Kidney tubule cell (primary cell): ENCODE data around the gene SLC35B4.

Source experiments
- DNase-seq: peaks from one replicate; pipeline ENCODE4 v3.0.0-alpha.2; 2018; ENCODE audit warnings: low spot score

The SLC35B4 gene

GRCh38 chr7:134290286-134290685 lies 26.4 kb downstream of the SLC35B4 start:
- DNase-seq: peak; percentile 49

- no peak for DNase-seq
Measured at GRCh38 chr7:134289841-134290240, 26.9 kb downstream of the SLC35B4 start.

GRCh38 chr7:134289423-134289822 lies 27.3 kb downstream of the SLC35B4 start:
- DNase-seq: no peak

GRCh38 chr7:134287916-134288659 lies 28.6 kb downstream of the SLC35B4 start:
- DNase-seq: no peak

- DNase-seq: no peak
Measured at GRCh38 chr7:134284952-134285351, 31.8 kb downstream of the SLC35B4 start.

GRCh38 chr7:134284011-134284410 lies 32.7 kb downstream of the SLC35B4 start:
- DNase-seq: no peak

- DNase-seq: no peak
Measured at GRCh38 chr7:134280508-134280907, 36.2 kb downstream of the SLC35B4 start.

- DNase-seq: no peak
Measured at GRCh38 chr7:134279898-134280297, 36.8 kb downstream of the SLC35B4 start.

GRCh38 chr7:134279336-134279735 lies 37.4 kb downstream of the SLC35B4 start:
- DNase-seq: no peak

GRCh38 chr7:134278502-134279153 lies 38.1 kb downstream of the SLC35B4 start:
- DNase-seq: no peak

- no peak for DNase-seq
Measured at GRCh38 chr7:134276951-134277350, 39.8 kb downstream of the SLC35B4 start.

GRCh38 chr7:134262322-134262721 lies 54.4 kb downstream of the SLC35B4 start:
- DNase-seq: no peak

GRCh38 chr7:134255814-134256213 lies 60.9 kb downstream of the SLC35B4 start:
- DNase-seq: no peak

GRCh38 chr7:134254311-134254710 lies 62.4 kb downstream of the SLC35B4 start:
- peak; percentile 10 for DNase-seq

GRCh38 chr7:134248196-134248595 lies 68.5 kb downstream of the SLC35B4 start:
- DNase-seq: no peak

GRCh38 chr7:134246761-134247160 lies 70.0 kb downstream of the SLC35B4 start:
- no peak for DNase-seq

- DNase-seq: no peak
Measured at GRCh38 chr7:134246347-134246746, 70.4 kb downstream of the SLC35B4 start.

- no peak for DNase-seq
Measured at GRCh38 chr7:134245253-134245652, 71.5 kb downstream of the SLC35B4 start.
